ENCODE data around the gene GFRA3. TPM values are rescaled to one million over a fixed set of nuclear protein-coding genes. Genes with fewer than 3 reads are reported as not detected.

GFRA3 gene
- total RNA-seq, 1 experiment from 2014 or later = 1.3 TPM

- TF ChIP-seq USF2 (CRISPR knock-in tag; IDR thresholded peaks at IDR 0.05) = no peak
- no peak for TF ChIP-seq NFE2L1 (CRISPR knock-in tag; IDR thresholded peaks at IDR 0.05)
- TF ChIP-seq PRRX2 (CRISPR knock-in tag; IDR thresholded peaks at IDR 0.05) = no peak
- no peak for TF ChIP-seq SOX15 (CRISPR knock-in tag; IDR thresholded peaks at IDR 0.05)
- no peak for TF ChIP-seq MYBL2 (CRISPR knock-in tag; IDR thresholded peaks at IDR 0.05)
- TF ChIP-seq MAX (CRISPR knock-in tag; IDR thresholded peaks at IDR 0.05) = no peak
- TF ChIP-seq NR2C2 (CRISPR knock-in tag; IDR thresholded peaks at IDR 0.05) = no peak
- TF ChIP-seq ELF4 (CRISPR knock-in tag; IDR thresholded peaks at IDR 0.05; ENCODE audit: low read depth) = no peak
- TF ChIP-seq CDX4 (CRISPR knock-in tag; IDR thresholded peaks at IDR 0.05; ENCODE audit: borderline replicate concordance) = no peak
- TF ChIP-seq E2F1 (CRISPR knock-in tag; IDR thresholded peaks at IDR 0.05) = no peak
- TF ChIP-seq ZNF317 (CRISPR knock-in tag; IDR thresholded peaks at IDR 0.05; ENCODE audit: borderline replicate concordance, low read depth) = no peak
- no peak for TF ChIP-seq TCF7 (CRISPR knock-in tag; IDR thresholded peaks at IDR 0.05; ENCODE audit: low read depth)
- TF ChIP-seq RELA (CRISPR knock-in tag; IDR thresholded peaks at IDR 0.05; ENCODE audit: borderline replicate concordance) = no peak
- TF ChIP-seq ETV6 (CRISPR knock-in tag; IDR thresholded peaks at IDR 0.05) = no peak
- TF ChIP-seq ZNF671 (CRISPR knock-in tag; IDR thresholded peaks at IDR 0.05) = no peak
Measured at GRCh38 chr5:138223532-138223931, 50.9 kb downstream of the GFRA3 start (continued).

- peaks cover 13% of the 10 kb centered on the region for H3K9me3 Mint-ChIP-seq
- ATAC-seq (no peak), DNase-seq (ENCODE audit: low spot score) (no peak)
- H3K27ac Mint-ChIP-seq = no peak overlapping the region
- ChIA-PET POLR2A (no interaction called here), CTCF (interaction anchor here (4.8 kb wide), 1 partner anchor 136 kb away, joined by 63 read pairs; the partner anchor contains the start of gene KDM3B)
- H3K4me1 Mint-ChIP-seq = peaks cover 5% of the 10 kb centered on the region; the same call in 1 of the 2 replicates
- TF ChIP-seq CREB1 (CRISPR knock-in tag; IDR thresholded peaks at IDR 0.05) = no peak
- H3K4me3 Mint-ChIP-seq = no peak overlapping the region
- no peaks in the 10 kb centered on the region; the same call in none of the 2 replicates for H3K27me3 Mint-ChIP-seq (ENCODE audit: low read depth)
- peaks cover 9% of the 10 kb centered on the region for H3K36me3 Mint-ChIP-seq
Measured at GRCh38 chr5:138216799-138217198, 57.6 kb downstream of the GFRA3 start.

GRCh38 chr5:138213161-138214029, 61.0 kb downstream of the GFRA3 start, which contains the start of gene CDC23:
TSS of gene CDC23 (minus strand) at chr5:138213323. CDS start at chr5:138213312, 11 bp downstream.
- CTCF ChIA-PET = interaction anchor here (0.6 to 4.8 kb wide), 10 partner anchors 9 to 291 kb away, joined by 3 to 63 read pairs (median 4); partner anchors contain the start of gene KDM3B
- POLR2A ChIA-PET = interaction anchor here (0.6 to 2.1 kb wide), 14 partner anchors 10 to 362 kb away, joined by 3 to 12 read pairs (median 3); partner anchors contain the start of genes BRD8, CDC25C, FAM53C and HSPA9
- ATAC-seq = peak; percentile 98
- DNase-seq (ENCODE audit: low spot score) = peak; percentile 95
- Mint-ChIP-seq H3K36me3 (peaks cover 9% of the 10 kb centered on the region), H3K4me3 (peak within 1 kb of the TSS; percentile 99), H3K27me3 (ENCODE audit: low read depth) (no peaks in the 10 kb centered on the region; the same call in none of the 2 replicates), H3K27ac (peak within 1 kb of the TSS; percentile 99), H3K9me3 (no peaks in the 10 kb centered on the region), H3K4me1 (peaks cover 5% of the 10 kb centered on the region; the same call in 1 of the 2 replicates)
- no peak for TF ChIP-seq PRDM15 (CRISPR knock-in tag; IDR thresholded peaks at IDR 0.05)
- no peak for TF ChIP-seq IRF1 (CRISPR knock-in tag; IDR thresholded peaks at IDR 0.05)
- no peak for TF ChIP-seq ATF1 (CRISPR knock-in tag; IDR thresholded peaks at IDR 0.05)
- no peak for TF ChIP-seq GRHL2 (CRISPR knock-in tag; IDR thresholded peaks at IDR 0.05; ENCODE audit: insufficient replicate concordance, severe bottlenecking)
- TF ChIP-seq ATF2 (CRISPR knock-in tag; IDR thresholded peaks at IDR 0.05; ENCODE audit: borderline replicate concordance, low read depth) = no peak
- no peak for TF ChIP-seq NFE2L1 (CRISPR knock-in tag; IDR thresholded peaks at IDR 0.05)
- no peak for TF ChIP-seq SMAD3 (CRISPR knock-in tag; IDR thresholded peaks at IDR 0.05; ENCODE audit: borderline replicate concordance)
- no peak for TF ChIP-seq NR3C1 (CRISPR knock-in tag; conservative IDR thresholded peaks at IDR 0.05; ENCODE audit: low read depth)
- TF ChIP-seq ZNF232 (CRISPR knock-in tag; IDR thresholded peaks at IDR 0.05) = 0 out of 2 replicates have a peak, but pooled peaks have one; percentile 7

Measured in WTC11 (cell line).